ENCODE results near the gene RASAL3. TPM values are rescaled to one million over a fixed set of nuclear protein-coding genes. Genes with fewer than 3 reads are reported as not detected.

RASAL3 gene
- total RNA-seq, 1 donor from 2014 or later: 0.14 TPM

DNA sequence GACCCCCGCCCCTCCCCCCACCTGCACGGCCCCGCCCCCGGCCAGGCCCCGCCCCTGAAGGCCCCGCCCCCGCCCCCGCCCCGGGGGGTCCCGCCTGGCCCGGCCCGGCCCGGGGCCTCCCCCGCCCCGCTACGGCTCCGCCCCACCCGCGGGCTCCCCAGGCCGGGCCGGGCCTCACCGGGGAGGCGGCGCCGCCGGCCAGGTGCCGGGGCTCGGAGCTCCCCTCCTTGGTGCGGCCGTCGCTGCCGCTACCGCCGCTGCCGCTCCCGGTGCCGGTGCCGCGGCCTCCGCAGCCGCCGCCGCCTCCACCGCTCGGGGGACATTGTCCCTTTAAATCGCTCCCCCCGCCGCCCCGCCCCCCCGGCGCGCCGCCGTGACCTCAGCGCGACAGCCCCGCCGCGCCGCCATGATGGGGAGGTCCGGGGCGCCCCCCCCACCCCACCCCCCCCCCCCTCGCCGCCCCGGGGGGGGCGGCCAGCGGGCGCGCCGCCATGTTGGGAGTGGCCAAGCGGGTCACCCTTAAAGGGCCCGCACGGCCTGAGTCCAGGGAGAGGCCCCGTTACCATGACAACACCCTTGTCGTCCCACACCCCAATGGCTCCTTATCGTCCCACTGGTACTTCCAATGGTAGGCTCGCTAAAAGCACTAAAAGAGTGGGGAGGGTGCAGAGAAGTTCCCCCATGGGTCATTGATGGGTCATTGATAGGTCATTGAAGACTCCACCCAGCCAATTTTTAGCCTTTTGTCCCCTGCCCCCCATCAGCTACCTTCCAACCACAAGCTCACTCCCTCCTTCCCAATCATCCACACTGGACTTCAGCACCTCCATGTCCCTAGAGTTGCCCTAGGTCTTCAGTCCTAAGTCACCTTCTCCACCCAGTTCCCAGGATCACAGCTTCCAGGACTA, 14.5 kb downstream of the RASAL3 start, which contains the start of gene WIZ:
TSS of gene WIZ (minus strand) at position 337 of the 908 bp plus-strand sequence. CDS start 1,649 bp downstream, outside the sequence.
- no peak for FAIRE-seq
- H3K27ac ChIP-seq (ENCODE audit: low read depth, low read length): no peak within 1 kb of the TSS

GRCh38 chr19:15448778-15449619, 15.3 kb downstream of the RASAL3 start:
- H3K9ac ChIP-seq (ENCODE audit: low read length): peak overlapping the region; percentile 41
- H3K4me2 ChIP-seq (ENCODE audit: low read length): peak overlapping the region; percentile 84
- no peaks in the 10 kb centered on the region for H3K27me3 ChIP-seq (ENCODE audit: insufficient read depth, low read length)
- H3K4me1 ChIP-seq (ENCODE audit: insufficient read depth, low read length): peaks cover 6% of the 10 kb centered on the region
- Mint-ChIP-seq H3K4me3 (ENCODE audit: unreplicated experiment) (peak overlapping the region; percentile 84), H3K36me3 (ENCODE audit: low read depth, unreplicated experiment) (peaks cover 16% of the 10 kb centered on the region), H3K27me3 (ENCODE audit: low read depth, unreplicated experiment) (peaks cover 14% of the 10 kb centered on the region), H3K4me1 (ENCODE audit: low read depth, unreplicated experiment) (no peaks in the 10 kb centered on the region), H3K9me3 (ENCODE audit: unreplicated experiment) (no peaks in the 10 kb centered on the region), H3K27ac (ENCODE audit: unreplicated experiment) (peak overlapping the region; percentile 1)
- H3K27ac ChIP-seq (ENCODE audit: low read depth, low read length): no peak overlapping the region
- FAIRE-seq (no peak), DNase-seq (ENCODE audit: low read depth) (no peak)
- peak overlapping the region; percentile 56 for H2AFZ ChIP-seq (ENCODE audit: low read depth, low read length)
- H3K4me3 ChIP-seq (ENCODE audit: insufficient read depth, low read depth, low read length): peak overlapping the region; percentile 44
- no peak for TF ChIP-seq EZH2 (IDR thresholded peaks at IDR 0.05; ENCODE audit: insufficient read depth, low read length)
- TF ChIP-seq, protein P1, sequence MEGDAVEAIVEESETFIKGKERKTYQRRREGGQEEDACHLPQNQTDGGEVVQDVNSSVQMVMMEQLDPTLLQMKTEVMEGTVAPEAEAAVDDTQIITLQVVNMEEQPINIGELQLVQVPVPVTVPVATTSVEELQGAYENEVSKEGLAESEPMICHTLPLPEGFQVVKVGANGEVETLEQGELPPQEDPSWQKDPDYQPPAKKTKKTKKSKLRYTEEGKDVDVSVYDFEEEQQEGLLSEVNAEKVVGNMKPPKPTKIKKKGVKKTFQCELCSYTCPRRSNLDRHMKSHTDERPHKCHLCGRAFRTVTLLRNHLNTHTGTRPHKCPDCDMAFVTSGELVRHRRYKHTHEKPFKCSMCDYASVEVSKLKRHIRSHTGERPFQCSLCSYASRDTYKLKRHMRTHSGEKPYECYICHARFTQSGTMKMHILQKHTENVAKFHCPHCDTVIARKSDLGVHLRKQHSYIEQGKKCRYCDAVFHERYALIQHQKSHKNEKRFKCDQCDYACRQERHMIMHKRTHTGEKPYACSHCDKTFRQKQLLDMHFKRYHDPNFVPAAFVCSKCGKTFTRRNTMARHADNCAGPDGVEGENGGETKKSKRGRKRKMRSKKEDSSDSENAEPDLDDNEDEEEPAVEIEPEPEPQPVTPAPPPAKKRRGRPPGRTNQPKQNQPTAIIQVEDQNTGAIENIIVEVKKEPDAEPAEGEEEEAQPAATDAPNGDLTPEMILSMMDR (IDR thresholded peaks at IDR 0.05; ENCODE audit: insufficient read depth, low read depth, low read length): no peak
- H3K36me3 ChIP-seq (ENCODE audit: insufficient read depth, low read length): no peaks in the 10 kb centered on the region
- H3K79me2 ChIP-seq (ENCODE audit: insufficient read depth, low read length): no peaks in the 10 kb centered on the region
- H4K20me1 ChIP-seq (ENCODE audit: insufficient read depth, low read length): no peaks in the 10 kb centered on the region
- H3K9me3 ChIP-seq (ENCODE audit: insufficient read depth, low read depth, low read length): no peaks in the 10 kb centered on the region

More for the DNA sequence above, 14.5 kb downstream of the RASAL3 start, which contains the start of gene WIZ:
- DNase-seq (ENCODE audit: low read depth): no peak
- TF ChIP-seq, protein P1 (IDR thresholded peaks at IDR 0.05; ENCODE audit: insufficient read depth, low read depth, low read length): no peak
- no peak for TF ChIP-seq EZH2 (IDR thresholded peaks at IDR 0.05; ENCODE audit: insufficient read depth, low read length)
- Histone ChIP-seq H3K27me3 (ENCODE audit: insufficient read depth, low read length) (peaks cover under 1% of the 10 kb centered on the region), H3K4me3 (ENCODE audit: insufficient read depth, low read depth, low read length) (peak within 1 kb of the TSS; percentile 44), H3K9ac (ENCODE audit: low read length) (peak within 1 kb of the TSS; percentile 41), H3K4me1 (ENCODE audit: insufficient read depth, low read length) (peaks cover 6% of the 10 kb centered on the region), H3K4me2 (ENCODE audit: low read length) (peak within 1 kb of the TSS; percentile 84), H3K9me3 (ENCODE audit: insufficient read depth, low read depth, low read length) (no peaks in the 10 kb centered on the region), H3K79me2 (ENCODE audit: insufficient read depth, low read length) (no peaks in the 10 kb centered on the region), H3K36me3 (ENCODE audit: insufficient read depth, low read length) (no peaks in the 10 kb centered on the region), H2AFZ (ENCODE audit: low read depth, low read length) (peak within 1 kb of the TSS; percentile 84), H4K20me1 (ENCODE audit: insufficient read depth, low read length) (no peaks in the 10 kb centered on the region)
- peaks cover 14% of the 10 kb centered on the region for H3K36me3 Mint-ChIP-seq (ENCODE audit: low read depth, unreplicated experiment)
- peaks cover 1% of the 10 kb centered on the region for H3K9me3 Mint-ChIP-seq (ENCODE audit: unreplicated experiment)
- H3K4me3 Mint-ChIP-seq (ENCODE audit: unreplicated experiment): peak within 1 kb of the TSS; percentile 84
- H3K27ac Mint-ChIP-seq (ENCODE audit: unreplicated experiment): peak within 1 kb of the TSS; percentile 38
- H3K27me3 Mint-ChIP-seq (ENCODE audit: low read depth, unreplicated experiment): peaks cover 22% of the 10 kb centered on the region
- no peaks in the 10 kb centered on the region for H3K4me1 Mint-ChIP-seq (ENCODE audit: low read depth, unreplicated experiment)
